DOHH2 (cell line): Measurements from ENCODE around the gene NFRKB.

ENCODE experiments used
- EZH2phosphoT487 ChIP-seq: fragments of 200-600 bp; sonication (generic); IDR thresholded peaks from 2 replicates; pipeline ENCODE4 v1.6.1; 2017; ENCODE audit warnings: borderline replicate concordance, mild to moderate bottlenecking, antibody characterized with exemption, low read length, moderate library complexity, mixed read lengths
- TF ChIP-seq, protein P1 (sequence below): fragments of 200-600 bp; sonication (generic); IDR thresholded peaks from one replicate; pipeline ENCODE4 v1.5.1; 2014; ENCODE audit warnings: antibody characterized with exemption, mild to moderate bottlenecking, low read depth, low read length; ENCODE audit not compliant: poor library complexity, severe bottlenecking

GRCh38 chr11:129865701-129866100 lies 29.7 kb downstream of the NFRKB start:
- TF ChIP-seq, protein P1, sequence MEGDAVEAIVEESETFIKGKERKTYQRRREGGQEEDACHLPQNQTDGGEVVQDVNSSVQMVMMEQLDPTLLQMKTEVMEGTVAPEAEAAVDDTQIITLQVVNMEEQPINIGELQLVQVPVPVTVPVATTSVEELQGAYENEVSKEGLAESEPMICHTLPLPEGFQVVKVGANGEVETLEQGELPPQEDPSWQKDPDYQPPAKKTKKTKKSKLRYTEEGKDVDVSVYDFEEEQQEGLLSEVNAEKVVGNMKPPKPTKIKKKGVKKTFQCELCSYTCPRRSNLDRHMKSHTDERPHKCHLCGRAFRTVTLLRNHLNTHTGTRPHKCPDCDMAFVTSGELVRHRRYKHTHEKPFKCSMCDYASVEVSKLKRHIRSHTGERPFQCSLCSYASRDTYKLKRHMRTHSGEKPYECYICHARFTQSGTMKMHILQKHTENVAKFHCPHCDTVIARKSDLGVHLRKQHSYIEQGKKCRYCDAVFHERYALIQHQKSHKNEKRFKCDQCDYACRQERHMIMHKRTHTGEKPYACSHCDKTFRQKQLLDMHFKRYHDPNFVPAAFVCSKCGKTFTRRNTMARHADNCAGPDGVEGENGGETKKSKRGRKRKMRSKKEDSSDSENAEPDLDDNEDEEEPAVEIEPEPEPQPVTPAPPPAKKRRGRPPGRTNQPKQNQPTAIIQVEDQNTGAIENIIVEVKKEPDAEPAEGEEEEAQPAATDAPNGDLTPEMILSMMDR: no peak
- TF ChIP-seq EZH2phosphoT487: no peak
